RWPE2 (cell line): ENCODE results near the gene MEPE.

Source experiments
- ATAC-seq: fragments of 200-7000 bp; cut with Tn5 transposase; 3 replicates; pipeline ENCODE4 v1.9.1; 2021; ENCODE audit warnings: low read depth
- DNase-seq: peaks from one replicate; pipeline ENCODE4 v3.0.0-alpha.2; 2020; ENCODE audit warnings: low spot score
- H3K27ac ChIP-seq: fragments of 450-650 bp; 2 replicates; pipeline ENCODE4 v1.5.1; 2017; ENCODE audit warnings: mild to moderate bottlenecking; ENCODE audit not compliant: poor library complexity, severe bottlenecking
- H3K27me3 ChIP-seq: fragments of 250-450 bp; sonication (Bioruptor Pico); 2 replicates; pipeline ENCODE4 v1.5.1; 2021; ENCODE audit warnings: mild to moderate bottlenecking, moderate library complexity; ENCODE audit not compliant: insufficient read depth, poor library complexity, severe bottlenecking
- H3K36me3 ChIP-seq: fragments of 250-450 bp; sonication (Bioruptor Pico); 2 replicates; pipeline ENCODE4 v1.5.1; 2020; ENCODE audit warnings: low read depth, mild to moderate bottlenecking, moderate library complexity
- H3K4me1 ChIP-seq: fragments of 250-450 bp; sonication (Bioruptor Pico); 2 replicates; pipeline ENCODE4 v1.5.1; 2021; ENCODE audit warnings: mild to moderate bottlenecking, moderate library complexity; ENCODE audit not compliant: insufficient read depth, poor library complexity, severe bottlenecking
- H3K4me3 ChIP-seq: fragments of 250-450 bp; sonication (Bioruptor Pico); 2 replicates; pipeline ENCODE4 v1.5.1; 2021; ENCODE audit warnings: mild to moderate bottlenecking, moderate library complexity; ENCODE audit not compliant: severe bottlenecking
- H3K9me3 ChIP-seq: fragments of 250-450 bp; sonication (Bioruptor Pico); 2 replicates; pipeline ENCODE4 v1.5.1; 2021; ENCODE audit warnings: mild to moderate bottlenecking, moderate library complexity; ENCODE audit not compliant: severe bottlenecking
- TF ChIP-seq, protein P1 (sequence below): fragments of 450-650 bp; IDR thresholded peaks from one replicate; pipeline ENCODE4 v1.5.1; 2017; ENCODE audit warnings: mild to moderate bottlenecking, moderate library complexity; ENCODE audit not compliant: poor library complexity, severe bottlenecking

The MEPE gene

GRCh38 chr4:87895964-87896621, 63.3 kb downstream of the MEPE start:
- DNase-seq (peak; percentile 82), ATAC-seq (peak; percentile 97)
- Histone ChIP-seq H3K4me3 (no peak overlapping the region), H3K9me3 (no peaks in the 10 kb centered on the region), H3K4me1 (peaks cover 12% of the 10 kb centered on the region), H3K27ac (peak overlapping the region; percentile 60), H3K36me3 (no peaks in the 10 kb centered on the region), H3K27me3 (no peaks in the 10 kb centered on the region)
- TF ChIP-seq, protein P1, sequence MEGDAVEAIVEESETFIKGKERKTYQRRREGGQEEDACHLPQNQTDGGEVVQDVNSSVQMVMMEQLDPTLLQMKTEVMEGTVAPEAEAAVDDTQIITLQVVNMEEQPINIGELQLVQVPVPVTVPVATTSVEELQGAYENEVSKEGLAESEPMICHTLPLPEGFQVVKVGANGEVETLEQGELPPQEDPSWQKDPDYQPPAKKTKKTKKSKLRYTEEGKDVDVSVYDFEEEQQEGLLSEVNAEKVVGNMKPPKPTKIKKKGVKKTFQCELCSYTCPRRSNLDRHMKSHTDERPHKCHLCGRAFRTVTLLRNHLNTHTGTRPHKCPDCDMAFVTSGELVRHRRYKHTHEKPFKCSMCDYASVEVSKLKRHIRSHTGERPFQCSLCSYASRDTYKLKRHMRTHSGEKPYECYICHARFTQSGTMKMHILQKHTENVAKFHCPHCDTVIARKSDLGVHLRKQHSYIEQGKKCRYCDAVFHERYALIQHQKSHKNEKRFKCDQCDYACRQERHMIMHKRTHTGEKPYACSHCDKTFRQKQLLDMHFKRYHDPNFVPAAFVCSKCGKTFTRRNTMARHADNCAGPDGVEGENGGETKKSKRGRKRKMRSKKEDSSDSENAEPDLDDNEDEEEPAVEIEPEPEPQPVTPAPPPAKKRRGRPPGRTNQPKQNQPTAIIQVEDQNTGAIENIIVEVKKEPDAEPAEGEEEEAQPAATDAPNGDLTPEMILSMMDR: no peak
